Stimulated activated naive CD8-positive, alpha-beta T cell treated with anti-CD3 and anti-CD28 coated beads, Interleukin-15, Interleukin-2, amounts not matched to agents 100 U/mL and 50 U/mL, for 24 hours (primary cell): ENCODE measurements around the gene MORC4.
A peak's percentile ranks its signal among the peaks of the same experiment; 100 is the strongest.

ENCODE experiments used
- ATAC-seq: fragments of 150-1000 bp; cut with Tn5 transposase; one replicate; pipeline ENCODE4 v1.10.0; 2021
- DNase-seq: peaks from one replicate; pipeline ENCODE4 v3.0.0; 2021

MORC4 gene

GRCh38 chrX:106905064-106905708, 94.8 kb downstream of the MORC4 start:
- no peak for ATAC-seq

GRCh38 chrX:106903856-106904528, 96.0 kb downstream of the MORC4 start:
- no peak for ATAC-seq

More at GRCh38 chrX:106905064-106905708, 94.8 kb downstream of the MORC4 start:
- DNase-seq, result no peak

GRCh38 chrX:106903291-106903824, 96.7 kb downstream of the MORC4 start, which contains the start of gene RIPPLY1:
Gene RIPPLY1, minus strand, starts transcription at chrX:106903341. Its CDS starts 54 bp downstream, at chrX:106903287.
- DNase-seq, result no peak
- no peak for ATAC-seq

More at GRCh38 chrX:106903856-106904528, 96.0 kb downstream of the MORC4 start:
- no peak for DNase-seq

- DNase-seq (no peak), ATAC-seq (no peak)
Measured at GRCh38 chrX:106902684-106903083, 97.3 kb downstream of the MORC4 start.

- ATAC-seq, result no peak
- DNase-seq, result no peak
Measured at GRCh38 chrX:106901781-106902219, 98.2 kb downstream of the MORC4 start.

GRCh38 chrX:106901341-106901740, 98.7 kb downstream of the MORC4 start:
- DNase-seq, result no peak

GRCh38 chrX:106899841-106900240, 100.2 kb downstream of the MORC4 start:
- no peak for ATAC-seq

More at GRCh38 chrX:106901341-106901740, 98.7 kb downstream of the MORC4 start:
- no peak for ATAC-seq

GRCh38 chrX:106899276-106899675, 100.7 kb downstream of the MORC4 start:
- ATAC-seq (no peak), DNase-seq (no peak)

More at GRCh38 chrX:106899841-106900240, 100.2 kb downstream of the MORC4 start:
- DNase-seq, result no peak

GRCh38 chrX:106898462-106898861, 101.5 kb downstream of the MORC4 start:
- ATAC-seq, result no peak
- DNase-seq, result no peak

GRCh38 chrX:106897259-106897658, 102.8 kb downstream of the MORC4 start:
- DNase-seq (no peak), ATAC-seq (no peak)

- no peak for ATAC-seq
- DNase-seq, result no peak
Measured at GRCh38 chrX:106894978-106895452, 105.0 kb downstream of the MORC4 start.

- ATAC-seq (no peak), DNase-seq (peak; percentile 46)
Measured at GRCh38 chrX:106894392-106894909, 105.6 kb downstream of the MORC4 start.

- ATAC-seq, result no peak
Measured at GRCh38 chrX:106891762-106892460, 108.1 kb downstream of the MORC4 start.

More at GRCh38 chrX:106891762-106892460, 108.1 kb downstream of the MORC4 start:
- no peak for DNase-seq
